HFFc6 (cell line): ENCODE data around the gene MRM3. TPM values are rescaled to one million over a fixed set of nuclear protein-coding genes. Genes with fewer than 3 reads are reported as not detected.
"Not testable (repeated sequence)": the region's sequence is repeated elsewhere in the genome, so short reads cannot be mapped to it uniquely, and the experiment has no call there.

Experiments used
- DNase-seq: peaks from one replicate; pipeline ENCODE4 v3.0.0-alpha.2; 2018
- H3K27ac Mint-ChIP-seq: 2 replicates; pipeline ENCODE4 v1.8.0; 2020; ENCODE audit warnings: mild to moderate bottlenecking, mixed read lengths
- H3K27me3 Mint-ChIP-seq: 2 replicates; pipeline ENCODE4 v1.8.0; 2021; ENCODE audit warnings: mild to moderate bottlenecking, moderate library complexity, mixed read lengths; ENCODE audit not compliant: insufficient read depth
- H3K36me3 Mint-ChIP-seq: 2 replicates; pipeline ENCODE4 v1.8.0; 2021; ENCODE audit warnings: low read depth, mixed read lengths
- H3K4me1 Mint-ChIP-seq: 2 replicates; pipeline ENCODE4 v1.8.0; 2020; ENCODE audit warnings: low read depth, mixed read lengths
- H3K4me3 Mint-ChIP-seq: 2 replicates; pipeline ENCODE4 v1.8.0; 2020; ENCODE audit warnings: mild to moderate bottlenecking, moderate library complexity, mixed read lengths
- H3K9me3 Mint-ChIP-seq: 2 replicates; pipeline ENCODE4 v1.8.0; 2020; ENCODE audit warnings: mild to moderate bottlenecking, mixed read lengths
- CTCF ChIP-seq: fragments of 200-600 bp; sonication (generic); IDR thresholded peaks from 2 replicates; pipeline ENCODE4 v1.5.0; 2021; ENCODE audit warnings: antibody characterized with exemption, mild to moderate bottlenecking
- total RNA-seq, 6 experiments: library from RNA; stranded (reverse); fragmentation: NEBNext Ultra II Directional; extraction: Animal tissue kit (Norgen Biotek cat#: 25700); gene quantifications; 2 replicates in 1 of 6; 3 replicates in 5 of 6; pipeline ENCODE4 v1.2.3, GENCODE V29; 2021

Gene MRM3
- total RNA-seq, 6 experiments from 2014 or later, result 10.9 to 13.4 (median 12.8) TPM

- peak overlapping the region; percentile 95 for H3K27ac Mint-ChIP-seq
- peaks cover 12% of the 10 kb centered on the region for H3K36me3 Mint-ChIP-seq
- peak overlapping the region; percentile 81 for H3K4me3 Mint-ChIP-seq
- no peak for TF ChIP-seq CTCF
- peak; percentile 98 for DNase-seq
- peaks cover 5% of the 10 kb centered on the region for H3K27me3 Mint-ChIP-seq
- H3K4me1 Mint-ChIP-seq, result peaks cover 22% of the 10 kb centered on the region
- peaks cover 5% of the 10 kb centered on the region for H3K9me3 Mint-ChIP-seq
Measured at GRCh38 chr17:835263-835662, 53.1 kb downstream of the MRM3 start.

GRCh38 chr17:835721-836120 lies 53.6 kb downstream of the MRM3 start:
- DNase-seq, H3K9me3 Mint-ChIP-seq, H3K27me3 Mint-ChIP-seq: not testable (repeated sequence)
- peak overlapping the region; percentile 95 for H3K27ac Mint-ChIP-seq
- H3K36me3 Mint-ChIP-seq, result peaks cover 11% of the 10 kb centered on the region
- H3K4me3 Mint-ChIP-seq, result peak overlapping the region; percentile 81
- H3K4me1 Mint-ChIP-seq, result peaks cover 22% of the 10 kb centered on the region

- peak overlapping the region; percentile 87 for H3K27ac Mint-ChIP-seq
- peak; percentile 72 for DNase-seq
- TF ChIP-seq CTCF, result no peak
- peaks cover 22% of the 10 kb centered on the region for H3K4me1 Mint-ChIP-seq
- H3K9me3 Mint-ChIP-seq, result peaks cover 5% of the 10 kb centered on the region
- H3K4me3 Mint-ChIP-seq, result peak overlapping the region; percentile 70
- H3K27me3 Mint-ChIP-seq, result peaks cover 5% of the 10 kb centered on the region
- H3K36me3 Mint-ChIP-seq, result peaks cover 10% of the 10 kb centered on the region
Measured at GRCh38 chr17:836151-836550, 54.0 kb downstream of the MRM3 start.

- DNase-seq, result no peak
- no peak for TF ChIP-seq CTCF
- peaks cover 17% of the 10 kb centered on the region for H3K9me3 Mint-ChIP-seq
- peaks cover 11% of the 10 kb centered on the region for H3K27me3 Mint-ChIP-seq
- no peak overlapping the region for H3K4me3 Mint-ChIP-seq
- H3K36me3 Mint-ChIP-seq, result peaks cover 18% of the 10 kb centered on the region
- H3K4me1 Mint-ChIP-seq, result peaks cover 25% of the 10 kb centered on the region
- H3K27ac Mint-ChIP-seq, result no peak overlapping the region
Measured at GRCh38 chr17:838486-838885, 56.3 kb downstream of the MRM3 start.

GRCh38 chr17:841313-841712 lies 59.2 kb downstream of the MRM3 start:
- H3K27me3 Mint-ChIP-seq, result peaks cover 5% of the 10 kb centered on the region
- H3K9me3 Mint-ChIP-seq, result peaks cover 11% of the 10 kb centered on the region
- peaks cover 10% of the 10 kb centered on the region for H3K4me1 Mint-ChIP-seq
- H3K27ac Mint-ChIP-seq, result no peak overlapping the region
- no peak for DNase-seq
- no peak for TF ChIP-seq CTCF
- H3K36me3 Mint-ChIP-seq, result peaks cover 28% of the 10 kb centered on the region
- no peak overlapping the region for H3K4me3 Mint-ChIP-seq

Other genes starting within 250 kb of the MRM3 start
- gene VPS53, start 67.5 kb upstream of the MRM3 start, total RNA-seq, result 10 to 100 TPM; 85.3 to 91.0 (median 87.9) TPM
- 10 to 100 TPM; 28.2 to 35.8 (median 34.5) TPM for gene TLCD3A, start 49.8 kb upstream of the MRM3 start, total RNA-seq
- 10 to 100 TPM; 21.0 to 27.7 (median 21.7) TPM for gene GEMIN4, start 30.1 kb upstream of the MRM3 start, total RNA-seq
- 10 to 100 TPM; 43.8 to 57.9 (median 48.6) TPM for gene GLOD4, start 73 bp upstream of the MRM3 start, total RNA-seq
- 10 to 100 TPM; 81.7 to 93.8 (median 92.2) TPM for gene NXN, start 197.4 kb downstream of the MRM3 start, total RNA-seq
- 10 to 100 TPM; 16.8 to 21.5 (median 18.2) TPM for gene TIMM22, start 214.8 kb downstream of the MRM3 start, total RNA-seq